HEK293T (cell line): ENCODE data around the gene OS9.

Experiments used
- BHLHE40 ChIP-seq: fragments of 450-650 bp; IDR thresholded peaks from 2 replicates; pipeline ENCODE4 v1.6.1; 2016; ENCODE audit warnings: mild to moderate bottlenecking, moderate library complexity, borderline replicate concordance
- CTBP1 ChIP-seq: fragments of 450-650 bp; IDR thresholded peaks from 2 replicates; pipeline ENCODE4 v1.6.1; 2016; ENCODE audit warnings: borderline replicate concordance
- ELF4 ChIP-seq: fragments of 450-650 bp; IDR thresholded peaks from 2 replicates; pipeline ENCODE4 v1.6.1; 2017; ENCODE audit warnings: antibody characterized with exemption
- FOXA1 ChIP-seq: fragments of 450-650 bp; IDR thresholded peaks from 2 replicates; pipeline ENCODE4 v1.6.1; 2016; ENCODE audit warnings: mild to moderate bottlenecking
- FOXK2 ChIP-seq: fragments of 450-650 bp; IDR thresholded peaks from 2 replicates; pipeline ENCODE4 v1.6.1; 2016; ENCODE audit warnings: mild to moderate bottlenecking
- FOXM1 ChIP-seq: fragments of 450-650 bp; IDR thresholded peaks from 2 replicates; pipeline ENCODE4 v1.6.1; 2017; ENCODE audit warnings: mild to moderate bottlenecking, borderline replicate concordance
- HDGF ChIP-seq: fragments of 450-650 bp; IDR thresholded peaks from 2 replicates; pipeline ENCODE4 v1.6.1; 2017; ENCODE audit warnings: antibody characterized with exemption, borderline replicate concordance
- LEF1 ChIP-seq: fragments of 450-650 bp; IDR thresholded peaks from 2 replicates; pipeline ENCODE4 v1.6.1; 2017; ENCODE audit warnings: mild to moderate bottlenecking, borderline replicate concordance
- NFRKB ChIP-seq: fragments of 450-650 bp; IDR thresholded peaks from 2 replicates; pipeline ENCODE4 v1.6.1; 2016; ENCODE audit warnings: mild to moderate bottlenecking, moderate library complexity
- SP1 ChIP-seq: fragments of 450-650 bp; IDR thresholded peaks from 2 replicates; pipeline ENCODE4 v1.6.1; 2017
- SUZ12 ChIP-seq: fragments of 450-650 bp; IDR thresholded peaks from 2 replicates; pipeline ENCODE4 v1.6.1; 2016; ENCODE audit warnings: mild to moderate bottlenecking
- TARDBP ChIP-seq: fragments of 450-650 bp; IDR thresholded peaks from 2 replicates; pipeline ENCODE4 v1.6.1; 2016
- ZNF384 ChIP-seq: fragments of 450-650 bp; IDR thresholded peaks from 2 replicates; pipeline ENCODE4 v1.6.1; 2016
- TF ChIP-seq, protein P1 (sequence below): fragments of 450-650 bp; IDR thresholded peaks from 2 replicates; pipeline ENCODE4 v1.6.1; 2016

DNA sequence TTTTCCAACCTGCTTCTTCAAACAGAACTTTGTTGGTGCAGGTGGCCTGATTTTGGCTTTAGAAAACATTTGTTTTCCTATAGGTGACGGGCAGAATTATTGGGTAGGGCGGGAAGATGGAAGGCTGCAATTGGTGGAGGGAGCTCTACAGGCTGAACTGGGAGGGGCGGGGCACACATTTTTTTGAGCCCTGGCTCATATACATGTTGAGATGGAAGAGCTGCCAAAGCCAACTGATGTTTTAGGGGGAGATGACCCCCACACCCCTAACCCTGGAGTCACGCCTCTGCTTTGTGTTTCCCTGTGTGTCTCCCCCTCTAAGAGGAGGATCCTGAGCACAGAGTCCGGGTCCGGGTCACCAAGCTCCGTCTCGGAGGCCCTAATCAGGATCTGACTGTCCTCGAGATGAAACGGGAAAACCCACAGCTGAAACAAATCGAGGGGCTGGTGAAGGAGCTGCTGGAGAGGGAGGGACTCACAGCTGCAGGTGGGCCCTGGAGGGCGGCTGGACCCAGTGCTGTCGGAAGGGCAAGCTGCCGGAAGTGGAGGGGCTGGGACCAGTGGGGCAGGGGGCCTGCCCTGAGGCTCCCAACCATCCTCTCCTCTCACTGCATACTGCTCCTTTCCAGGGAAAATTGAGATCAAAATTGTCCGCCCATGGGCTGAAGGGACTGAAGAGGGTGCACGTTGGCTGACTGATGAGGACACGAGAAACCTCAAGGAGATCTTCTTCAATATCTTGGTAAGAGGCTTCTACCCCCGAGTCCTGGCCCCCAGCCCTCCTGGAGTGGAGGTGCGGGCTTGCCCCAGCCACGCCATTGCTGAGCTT, 26.1 kb downstream of the OS9 start:
- TF ChIP-seq TARDBP: no peak
- TF ChIP-seq SP1: no peak
- TF ChIP-seq FOXA1: no peak
- no peak for TF ChIP-seq FOXK2
- TF ChIP-seq ZNF384: no peak
- no peak for TF ChIP-seq LEF1
- TF ChIP-seq ELF4: no peak
- TF ChIP-seq SUZ12: no peak
- TF ChIP-seq FOXM1: no peak
- TF ChIP-seq, protein P1, sequence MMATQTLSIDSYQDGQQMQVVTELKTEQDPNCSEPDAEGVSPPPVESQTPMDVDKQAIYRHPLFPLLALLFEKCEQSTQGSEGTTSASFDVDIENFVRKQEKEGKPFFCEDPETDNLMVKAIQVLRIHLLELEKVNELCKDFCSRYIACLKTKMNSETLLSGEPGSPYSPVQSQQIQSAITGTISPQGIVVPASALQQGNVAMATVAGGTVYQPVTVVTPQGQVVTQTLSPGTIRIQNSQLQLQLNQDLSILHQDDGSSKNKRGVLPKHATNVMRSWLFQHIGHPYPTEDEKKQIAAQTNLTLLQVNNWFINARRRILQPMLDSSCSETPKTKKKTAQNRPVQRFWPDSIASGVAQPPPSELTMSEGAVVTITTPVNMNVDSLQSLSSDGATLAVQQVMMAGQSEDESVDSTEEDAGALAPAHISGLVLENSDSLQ: no peak
- TF ChIP-seq BHLHE40: no peak
- TF ChIP-seq CTBP1: no peak
- TF ChIP-seq HDGF: no peak
- TF ChIP-seq NFRKB: no peak
